NT2/D1 (cell line): ENCODE results near the gene CCDC149.
"Not testable (repeated sequence)": the region's sequence is repeated elsewhere in the genome, so short reads cannot be mapped to it uniquely, and the experiment has no call there.

Experiments
- SUZ12 ChIP-seq: IDR thresholded peaks from 2 replicates; pipeline ENCODE4 v1.6.1; 2011; ENCODE audit not compliant: insufficient read length, insufficient read depth; ENCODE audit errors: extremely low read depth
- YY1 ChIP-seq: IDR thresholded peaks from 2 replicates; pipeline ENCODE4 v1.6.1; 2011; ENCODE audit not compliant: insufficient read length, insufficient read depth
- ZNF274 ChIP-seq: IDR thresholded peaks from 2 replicates; pipeline ENCODE4 v1.6.1; 2011; ENCODE audit warnings: mild to moderate bottlenecking, low read depth, low read length

GRCh38 chr4:24909606-24910005, 3.2 kb downstream of the CCDC149 start:
- not testable (repeated sequence) for TF ChIP-seq YY1, ZNF274, SUZ12
